Medulla oblongata (tissue), 1 donor: ENCODE data around the gene UPB1.
"Not testable (repeated sequence)": the region's sequence is repeated elsewhere in the genome, so short reads cannot be mapped to it uniquely, and the experiment has no call there.

Experiments
- DNase-seq: peaks from one replicate; pipeline ENCODE4 v3.0.0-alpha.2; 2015; ENCODE audit errors: extremely low spot score

Gene UPB1

GRCh38 chr22:24482575-24482974 is 12.6 kb upstream of the UPB1 start:
- no peak for DNase-seq

- DNase-seq: no peak
Measured at GRCh38 chr22:24482998-24483397, 12.1 kb upstream of the UPB1 start.

GRCh38 chr22:24483976-24484545 is 11.1 kb upstream of the UPB1 start:
- DNase-seq: no peak

- no peak for DNase-seq
Measured at GRCh38 chr22:24485170-24485569, 10.0 kb upstream of the UPB1 start.

- DNase-seq: no peak
Measured at GRCh38 chr22:24485608-24486007, 9.5 kb upstream of the UPB1 start.

GRCh38 chr22:24486501-24486921 is 8.6 kb upstream of the UPB1 start:
- no peak for DNase-seq

GRCh38 chr22:24489011-24489410 is 6.1 kb upstream of the UPB1 start:
- DNase-seq: no peak

GRCh38 chr22:24489434-24489833 is 5.7 kb upstream of the UPB1 start:
- DNase-seq: not testable (repeated sequence)

- DNase-seq: no peak
Measured at GRCh38 chr22:24492391-24492790, 2.7 kb upstream of the UPB1 start.

- DNase-seq: no peak
Measured at GRCh38 chr22:24494167-24494527, 985 bp upstream of the UPB1 start.

- no peak for DNase-seq
Measured at GRCh38 chr22:24495365-24495675, 188 bp downstream of the UPB1 start.

- no peak for DNase-seq
Measured at GRCh38 chr22:24496234-24496633, 1.1 kb downstream of the UPB1 start.

- DNase-seq: no peak
Measured at GRCh38 chr22:24496661-24497060, 1.5 kb downstream of the UPB1 start.

GRCh38 chr22:24497841-24498258 is 2.7 kb downstream of the UPB1 start:
- no peak for DNase-seq

GRCh38 chr22:24498824-24499223 is 3.7 kb downstream of the UPB1 start:
- DNase-seq: no peak

GRCh38 chr22:24499706-24500276 is 4.7 kb downstream of the UPB1 start:
- DNase-seq: no peak

GRCh38 chr22:24500277-24500820 is 5.2 kb downstream of the UPB1 start:
- no peak for DNase-seq

GRCh38 chr22:24501301-24502005 is 6.3 kb downstream of the UPB1 start:
- DNase-seq: no peak

GRCh38 chr22:24502034-24502433 is 6.9 kb downstream of the UPB1 start:
- no peak for DNase-seq

GRCh38 chr22:24502541-24502940 is 7.4 kb downstream of the UPB1 start:
- DNase-seq: no peak

- DNase-seq: peak; percentile 76
Measured at GRCh38 chr22:24503137-24503842, 8.2 kb downstream of the UPB1 start.

- no peak for DNase-seq
Measured at GRCh38 chr22:24503843-24504338, 8.8 kb downstream of the UPB1 start.
